Activated CD8-positive, alpha-beta T cell treated with anti-CD3 and anti-CD28 coated beads for 36 hours (primary cell): ENCODE data around the gene P4HB. TPM values are rescaled to one million over a fixed set of nuclear protein-coding genes. Genes with fewer than 3 reads are reported as not detected.

ENCODE experiments used
- ATAC-seq: fragments of 200-7000 bp; cut with Tn5 transposase; one replicate; pipeline ENCODE4 v1.10.0; 2021; ENCODE audit warnings: mild to moderate bottlenecking, moderate library complexity
- CTCF ChIA-PET: fragments of 350-600 bp; sonication (Branson Sonifier 250); formaldehyde crosslinking; loops from one replicate; lab custom pipeline; 2021; ENCODE audit warnings: antibody characterized with exemption; lab: Charles Lee
- POLR2A ChIA-PET: fragments of 350-600 bp; sonication (Branson Sonifier 250); formaldehyde crosslinking; loops from one replicate; lab custom pipeline; 2021; ENCODE audit warnings: antibody characterized with exemption; lab: Charles Lee
- DNase-seq: peaks from one replicate; pipeline ENCODE4 v3.0.0-alpha.2; 2020
- H3K27ac Mint-ChIP-seq: one replicate; pipeline ENCODE4 v1.8.0; 2021; ENCODE audit warnings: mild to moderate bottlenecking, mixed read lengths
- H3K27me3 Mint-ChIP-seq: one replicate; pipeline ENCODE4 v1.8.0; 2021; ENCODE audit warnings: mixed read lengths
- H3K36me3 Mint-ChIP-seq: one replicate; pipeline ENCODE4 v1.8.0; 2021; ENCODE audit warnings: low read depth, mixed read lengths
- H3K4me1 Mint-ChIP-seq: one replicate; pipeline ENCODE4 v1.8.0; 2021; ENCODE audit warnings: low read depth, mixed read lengths
- H3K4me3 Mint-ChIP-seq: one replicate; pipeline ENCODE4 v1.8.0; 2021; ENCODE audit warnings: mild to moderate bottlenecking, moderate library complexity, mixed read lengths
- H3K9me3 Mint-ChIP-seq: one replicate; pipeline ENCODE4 v1.8.0; 2021; ENCODE audit warnings: mixed read lengths
- intact Hi-C: fragments of 100-400 bp; cut with micrococcal nuclease; formaldehyde crosslinking; loops from one replicate; pipeline ENCODE4 v1.10.0; 2022
- total RNA-seq, 2 experiments: library from RNA; stranded (reverse); gene quantifications; one replicate each; pipeline ENCODE4 v1.2.3, GENCODE V29; 2021
- TF ChIP-seq, protein P1 (sequence below): fragments of 200-600 bp; IDR thresholded peaks from one replicate; pipeline ENCODE4 v1.8.0; 2022; ENCODE audit warnings: antibody characterized with exemption, mild to moderate bottlenecking

Gene P4HB
- total RNA-seq, 2 experiments from 2014 or later, result 408 to 434 TPM

DNA sequence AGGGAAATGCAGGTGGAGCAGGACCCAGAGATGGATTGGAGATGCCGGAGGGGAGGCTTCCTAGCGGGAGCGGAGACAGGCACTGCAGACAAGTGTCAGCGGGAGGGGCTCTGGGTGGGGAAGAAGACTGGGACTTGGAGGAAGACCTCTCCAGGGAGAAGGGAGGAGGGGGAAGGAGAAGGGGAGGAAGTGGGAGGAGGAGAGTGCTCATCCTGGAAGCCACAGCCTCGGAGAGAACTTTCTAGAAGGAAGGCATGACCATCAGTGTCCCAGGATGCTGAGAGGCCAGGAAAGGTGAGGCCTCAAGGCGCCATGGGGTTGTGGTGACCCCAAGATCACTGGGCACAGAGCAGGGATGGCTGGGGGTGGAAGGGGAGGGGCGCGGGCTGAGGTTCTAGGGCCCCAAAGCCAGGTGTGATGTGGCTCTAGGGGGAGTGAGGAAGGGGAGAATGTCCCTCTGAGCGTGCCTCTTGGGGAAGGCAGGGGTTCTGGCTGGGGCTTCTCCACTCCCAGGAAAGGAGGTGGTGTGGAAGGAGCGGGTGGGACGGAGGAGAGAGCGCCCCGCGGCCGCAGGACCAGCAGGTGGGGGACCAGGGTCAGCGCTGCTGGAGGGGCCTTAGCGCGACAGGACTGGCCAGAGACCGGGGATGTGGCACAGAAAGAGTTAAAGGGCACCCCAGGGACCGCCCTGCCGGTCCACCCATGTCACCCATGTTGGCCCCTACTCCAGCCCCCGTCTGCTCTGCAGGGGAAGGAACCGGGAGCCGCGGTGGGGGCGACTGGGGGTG, 57.3 kb downstream of the P4HB start:
- Mint-ChIP-seq H3K27me3 (peaks cover 29% of the 10 kb centered on the region), H3K4me1 (no peaks in the 10 kb centered on the region), H3K9me3 (no peaks in the 10 kb centered on the region), H3K4me3 (no peak overlapping the region), H3K36me3 (no peaks in the 10 kb centered on the region), H3K27ac (no peak overlapping the region)
- DNase-seq, result no peak
- intact Hi-C loops, result no loop called here
- TF ChIP-seq, protein P1, sequence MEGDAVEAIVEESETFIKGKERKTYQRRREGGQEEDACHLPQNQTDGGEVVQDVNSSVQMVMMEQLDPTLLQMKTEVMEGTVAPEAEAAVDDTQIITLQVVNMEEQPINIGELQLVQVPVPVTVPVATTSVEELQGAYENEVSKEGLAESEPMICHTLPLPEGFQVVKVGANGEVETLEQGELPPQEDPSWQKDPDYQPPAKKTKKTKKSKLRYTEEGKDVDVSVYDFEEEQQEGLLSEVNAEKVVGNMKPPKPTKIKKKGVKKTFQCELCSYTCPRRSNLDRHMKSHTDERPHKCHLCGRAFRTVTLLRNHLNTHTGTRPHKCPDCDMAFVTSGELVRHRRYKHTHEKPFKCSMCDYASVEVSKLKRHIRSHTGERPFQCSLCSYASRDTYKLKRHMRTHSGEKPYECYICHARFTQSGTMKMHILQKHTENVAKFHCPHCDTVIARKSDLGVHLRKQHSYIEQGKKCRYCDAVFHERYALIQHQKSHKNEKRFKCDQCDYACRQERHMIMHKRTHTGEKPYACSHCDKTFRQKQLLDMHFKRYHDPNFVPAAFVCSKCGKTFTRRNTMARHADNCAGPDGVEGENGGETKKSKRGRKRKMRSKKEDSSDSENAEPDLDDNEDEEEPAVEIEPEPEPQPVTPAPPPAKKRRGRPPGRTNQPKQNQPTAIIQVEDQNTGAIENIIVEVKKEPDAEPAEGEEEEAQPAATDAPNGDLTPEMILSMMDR, result no peak
- ChIA-PET POLR2A (no interaction called here), CTCF (no interaction called here)
- ATAC-seq, result no peak

DNA sequence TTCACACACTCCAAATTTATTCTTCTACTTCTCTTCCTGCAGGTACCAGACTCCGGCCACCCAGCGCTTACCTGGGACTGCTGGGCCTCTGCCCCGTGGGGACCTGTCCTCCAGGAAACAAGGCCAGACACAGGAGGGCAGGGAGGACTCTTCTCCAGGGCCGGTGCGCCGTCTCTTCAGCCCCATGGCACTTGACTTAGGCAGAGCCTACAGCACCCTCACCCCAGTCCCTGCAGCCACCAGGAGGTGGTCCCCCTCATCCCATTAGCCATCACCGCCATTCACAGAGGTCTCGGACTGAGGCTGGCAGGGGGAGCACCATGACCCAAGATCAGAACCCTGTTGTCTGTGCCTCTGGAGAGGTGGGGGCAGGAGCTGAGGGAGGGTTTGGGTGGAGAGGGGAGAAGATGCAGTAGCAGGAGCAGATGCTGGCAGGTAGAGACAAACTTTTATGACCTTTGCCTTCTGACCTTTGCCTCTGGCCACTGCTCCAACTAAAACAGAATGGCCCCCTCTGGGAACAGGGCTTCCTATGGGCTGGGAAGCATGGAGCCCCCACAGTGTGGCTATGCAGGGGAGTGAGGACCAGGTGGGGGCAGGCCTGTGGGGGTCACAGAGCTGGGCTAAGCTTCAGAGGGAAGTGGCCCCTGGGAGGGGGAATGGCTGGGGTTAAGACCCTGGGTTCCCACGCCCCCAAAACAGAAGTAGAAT, 58.1 kb downstream of the P4HB start:
- H3K9me3 Mint-ChIP-seq, result no peaks in the 10 kb centered on the region
- H3K36me3 Mint-ChIP-seq, result no peaks in the 10 kb centered on the region
- no peak for ATAC-seq
- peaks cover 29% of the 10 kb centered on the region for H3K27me3 Mint-ChIP-seq
- no peak for DNase-seq
- H3K4me3 Mint-ChIP-seq, result no peak overlapping the region
- H3K27ac Mint-ChIP-seq, result no peak overlapping the region
- ChIA-PET CTCF (interaction anchor here (1.6 kb wide), 1 partner anchor 64 kb away, joined by 4 read pairs; no protein-coding TSS in a partner anchor), POLR2A (no interaction called here)
- intact Hi-C loops, result no loop called here
- TF ChIP-seq, protein P1, result no peak
- H3K4me1 Mint-ChIP-seq, result no peaks in the 10 kb centered on the region

DNA sequence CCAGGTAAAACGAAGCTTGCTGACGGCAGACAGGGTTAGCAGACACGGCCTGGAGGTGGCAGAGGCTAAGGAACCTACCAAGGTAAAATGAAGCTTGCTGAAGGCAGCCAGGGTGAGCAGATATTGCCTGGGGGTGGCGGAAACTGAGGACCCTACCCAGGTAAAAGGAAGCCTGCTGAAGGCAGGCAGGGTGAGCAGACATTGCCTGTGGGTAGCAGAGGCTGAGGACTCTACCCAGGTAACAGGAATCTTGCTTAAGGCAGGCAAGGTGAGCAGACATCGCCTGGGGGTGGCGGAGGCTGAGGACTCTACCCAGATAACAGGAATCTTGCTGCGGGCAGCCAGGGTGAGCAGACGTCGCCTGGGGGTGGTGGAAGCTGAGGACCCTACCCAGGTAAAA, 59.0 kb downstream of the P4HB start:
- intact Hi-C loops, result no loop called here
- ATAC-seq (no peak), DNase-seq (no peak)
- Mint-ChIP-seq H3K4me3 (no peak overlapping the region), H3K36me3 (no peaks in the 10 kb centered on the region), H3K4me1 (no peaks in the 10 kb centered on the region), H3K9me3 (no peaks in the 10 kb centered on the region), H3K27me3 (peaks cover 29% of the 10 kb centered on the region), H3K27ac (no peak overlapping the region)
- TF ChIP-seq, protein P1, result no peak
- ChIA-PET CTCF (interaction anchor here (1.6 kb wide), 1 partner anchor 63 kb away, joined by 4 read pairs; no protein-coding TSS in a partner anchor), POLR2A (interaction anchor here (1.0 kb wide), 1 partner anchor 204 kb away, joined by 3 read pairs; no protein-coding TSS in a partner anchor)

DNA sequence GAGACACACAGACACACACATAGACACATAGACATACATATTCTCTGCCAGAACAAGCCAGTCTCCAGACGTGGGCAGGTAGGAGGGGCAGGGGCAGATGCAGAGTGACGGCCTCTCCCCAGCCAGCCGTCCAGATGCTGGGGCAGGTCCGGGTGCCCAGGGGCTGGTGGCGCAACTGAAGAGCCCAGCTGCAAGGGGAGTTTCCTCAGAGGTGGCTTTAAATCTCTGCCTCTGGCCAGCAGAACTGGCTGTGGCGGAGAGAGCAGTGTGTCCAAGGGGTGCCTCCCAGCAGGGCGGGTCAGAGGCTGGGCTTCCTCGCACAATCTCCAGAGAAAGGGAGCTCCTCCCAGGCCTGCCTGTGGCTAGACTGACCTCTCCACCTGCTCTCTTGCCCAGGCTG, 65.8 kb downstream of the P4HB start:
- Mint-ChIP-seq H3K27ac (no peak overlapping the region), H3K9me3 (no peaks in the 10 kb centered on the region), H3K36me3 (no peaks in the 10 kb centered on the region), H3K4me3 (no peak overlapping the region), H3K27me3 (no peaks in the 10 kb centered on the region), H3K4me1 (no peaks in the 10 kb centered on the region)
- DNase-seq, result no peak
- ChIA-PET POLR2A (interaction anchor here (1.0 kb wide), 1 partner anchor 13 kb away, joined by 4 read pairs; no protein-coding TSS in a partner anchor), CTCF (no interaction called here)
- ATAC-seq, result no peak
- intact Hi-C loops, result no loop called here
- TF ChIP-seq, protein P1, result no peak

DNA sequence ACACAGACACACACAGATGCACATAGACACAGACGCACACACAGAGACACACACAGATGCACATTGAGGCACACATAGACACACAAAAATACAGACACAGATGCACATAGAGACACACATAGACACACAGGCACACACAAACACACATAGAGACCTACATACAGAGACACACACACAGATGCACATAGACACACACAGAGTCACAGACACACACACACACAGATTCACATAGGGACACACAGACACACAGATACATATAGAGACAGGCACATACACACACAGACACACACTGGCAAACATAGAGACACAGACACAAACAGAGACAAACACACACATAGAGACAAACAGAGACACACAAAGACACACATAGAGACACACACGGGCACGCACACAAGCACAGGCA, 66.3 kb downstream of the P4HB start:
- DNase-seq (no peak), ATAC-seq (no peak)
- H3K4me1 Mint-ChIP-seq, result no peaks in the 10 kb centered on the region
- no peaks in the 10 kb centered on the region for H3K9me3 Mint-ChIP-seq
- H3K27me3 Mint-ChIP-seq, result no peaks in the 10 kb centered on the region
- H3K27ac Mint-ChIP-seq, result no peak overlapping the region
- intact Hi-C loops, result no loop called here
- H3K4me3 Mint-ChIP-seq, result no peak overlapping the region
- TF ChIP-seq, protein P1, result no peak
- ChIA-PET POLR2A (interaction anchor here (1.0 kb wide), 1 partner anchor 14 kb away, joined by 4 read pairs; no protein-coding TSS in a partner anchor), CTCF (no interaction called here)
- H3K36me3 Mint-ChIP-seq, result no peaks in the 10 kb centered on the region
